ENCODE measurements around the gene WDR5.

WDR5 gene

DNA sequence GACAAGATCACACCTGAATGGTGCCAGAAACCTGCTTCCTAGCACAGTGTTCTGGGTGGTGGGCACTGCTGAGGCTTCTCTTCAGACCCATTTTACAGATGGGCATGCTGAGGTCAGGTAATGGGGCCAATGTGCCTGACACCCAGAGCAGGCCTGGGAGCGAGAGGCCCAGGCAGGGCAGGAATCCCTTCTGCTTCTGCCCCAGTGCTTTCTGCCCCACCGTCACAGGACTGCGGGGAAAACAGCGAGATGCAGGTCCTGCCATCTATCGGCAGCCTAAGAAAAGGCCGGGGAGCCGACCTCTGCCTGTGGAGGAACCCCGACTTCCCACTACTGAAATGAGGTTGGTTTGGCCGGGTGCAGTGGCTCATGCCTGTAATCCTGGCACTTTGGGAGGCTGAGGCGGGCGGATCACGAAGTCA lies 51.2 kb downstream of the WDR5 start:
- H3K27ac ChIP-seq (ENCODE audit: extremely low read depth, low read depth, low read length) = no peak overlapping the region
- H3K36me3 ChIP-seq (ENCODE audit: control insufficient read depth in 2 of 2, insufficient read depth in 1 of 2, low read length in 2 of 2) = no peaks in the 10 kb centered on the region
- TF ChIP-seq ZNF707 (tag by site-specific recombination; IDR thresholded peaks at IDR 0.05) = no peak
- no peak for TF ChIP-seq ZNF146 (tag by site-specific recombination; IDR thresholded peaks at IDR 0.05)
- no peak for TF ChIP-seq ZNF157 (tag by site-specific recombination; IDR thresholded peaks at IDR 0.05)
- no peak for TF ChIP-seq ZNF513 (tag by site-specific recombination; IDR thresholded peaks at IDR 0.05)
- no peak for TF ChIP-seq IKZF3 (tag by site-specific recombination; IDR thresholded peaks at IDR 0.05)
- TF ChIP-seq ZNF112 (tag by site-specific recombination; IDR thresholded peaks at IDR 0.05) = no peak
- no peak for TF ChIP-seq KLF10 (tag by site-specific recombination; IDR thresholded peaks at IDR 0.05)
- no peak for TF ChIP-seq ZNF221 (tag by site-specific recombination; IDR thresholded peaks at IDR 0.05; ENCODE audit: borderline replicate concordance)
- no peak for TF ChIP-seq ZNF274 (IDR thresholded peaks at IDR 0.05; ENCODE audit: low read length)
- no peak for TF ChIP-seq ZNF274 (tag by site-specific recombination; IDR thresholded peaks at IDR 0.05; ENCODE audit: borderline replicate concordance)
- no peak for TF ChIP-seq ZNF629 (tag by site-specific recombination; IDR thresholded peaks at IDR 0.05)
- no peak for TF ChIP-seq REPIN1 (tag by site-specific recombination; IDR thresholded peaks at IDR 0.05; ENCODE audit: low read depth)
- H3K4me1 ChIP-seq (ENCODE audit: control insufficient read depth, insufficient read depth, low read length) = no peaks in the 10 kb centered on the region
- no peak overlapping the region for H3K4me3 ChIP-seq (ENCODE audit: low read depth, low read length)
- no peaks in the 10 kb centered on the region for H3K9me3 ChIP-seq (ENCODE audit: control insufficient read depth, insufficient read depth, low read depth, low read length)
- CTCF ChIA-PET = interaction anchor here (0.8 to 1.7 kb wide), 2 partner anchors 12 to 262 kb away, joined by 3 to 6 read pairs; no protein-coding TSS in a partner anchor
- POLR2A ChIA-PET = no interaction called here

- Histone ChIP-seq H3K36me3 (ENCODE audit: control insufficient read depth in 2 of 2, insufficient read depth in 1 of 2, low read length in 2 of 2) (no peaks in the 10 kb centered on the region), H3K27ac (ENCODE audit: extremely low read depth, low read depth, low read length) (no peak overlapping the region), H3K4me3 (ENCODE audit: low read depth, low read length) (no peak overlapping the region), H3K4me1 (ENCODE audit: control insufficient read depth, insufficient read depth, low read length) (no peaks in the 10 kb centered on the region), H3K9me3 (ENCODE audit: control insufficient read depth, insufficient read depth, low read depth, low read length) (no peaks in the 10 kb centered on the region)
- CTCF ChIA-PET = interaction anchor here (0.6 to 0.7 kb wide), 2 partner anchors 255 to 1266 kb away, joined by 3 to 5 read pairs; no protein-coding TSS in a partner anchor
- POLR2A ChIA-PET = no interaction called here
- TF ChIP-seq ZNF768 (tag by site-specific recombination; IDR thresholded peaks at IDR 0.05) (no peak), ZBTB49 (tag by site-specific recombination; IDR thresholded peaks at IDR 0.05; ENCODE audit: low read depth) (no peak), CTCF (tag by site-specific recombination; IDR thresholded peaks at IDR 0.05) (no peak), REPIN1 (tag by site-specific recombination; IDR thresholded peaks at IDR 0.05; ENCODE audit: low read depth) (no peak), MZF1 (tag by site-specific recombination; IDR thresholded peaks at IDR 0.05; ENCODE audit: borderline replicate concordance) (no peak), ZNF76 (tag by site-specific recombination; IDR thresholded peaks at IDR 0.05; ENCODE audit: borderline replicate concordance, low read depth) (no peak), ZBTB8A (tag by site-specific recombination; IDR thresholded peaks at IDR 0.05) (no peak)
- TF ChIP-seq, protein P1, sequence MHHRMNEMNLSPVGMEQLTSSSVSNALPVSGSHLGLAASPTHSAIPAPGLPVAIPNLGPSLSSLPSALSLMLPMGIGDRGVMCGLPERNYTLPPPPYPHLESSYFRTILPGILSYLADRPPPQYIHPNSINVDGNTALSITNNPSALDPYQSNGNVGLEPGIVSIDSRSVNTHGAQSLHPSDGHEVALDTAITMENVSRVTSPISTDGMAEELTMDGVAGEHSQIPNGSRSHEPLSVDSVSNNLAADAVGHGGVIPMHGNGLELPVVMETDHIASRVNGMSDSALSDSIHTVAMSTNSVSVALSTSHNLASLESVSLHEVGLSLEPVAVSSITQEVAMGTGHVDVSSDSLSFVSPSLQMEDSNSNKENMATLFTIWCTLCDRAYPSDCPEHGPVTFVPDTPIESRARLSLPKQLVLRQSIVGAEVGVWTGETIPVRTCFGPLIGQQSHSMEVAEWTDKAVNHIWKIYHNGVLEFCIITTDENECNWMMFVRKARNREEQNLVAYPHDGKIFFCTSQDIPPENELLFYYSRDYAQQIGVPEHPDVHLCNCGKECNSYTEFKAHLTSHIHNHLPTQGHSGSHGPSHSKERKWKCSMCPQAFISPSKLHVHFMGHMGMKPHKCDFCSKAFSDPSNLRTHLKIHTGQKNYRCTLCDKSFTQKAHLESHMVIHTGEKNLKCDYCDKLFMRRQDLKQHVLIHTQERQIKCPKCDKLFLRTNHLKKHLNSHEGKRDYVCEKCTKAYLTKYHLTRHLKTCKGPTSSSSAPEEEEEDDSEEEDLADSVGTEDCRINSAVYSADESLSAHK (tag by site-specific recombination; IDR thresholded peaks at IDR 0.05) = no peak
- TF ChIP-seq, protein P2, sequence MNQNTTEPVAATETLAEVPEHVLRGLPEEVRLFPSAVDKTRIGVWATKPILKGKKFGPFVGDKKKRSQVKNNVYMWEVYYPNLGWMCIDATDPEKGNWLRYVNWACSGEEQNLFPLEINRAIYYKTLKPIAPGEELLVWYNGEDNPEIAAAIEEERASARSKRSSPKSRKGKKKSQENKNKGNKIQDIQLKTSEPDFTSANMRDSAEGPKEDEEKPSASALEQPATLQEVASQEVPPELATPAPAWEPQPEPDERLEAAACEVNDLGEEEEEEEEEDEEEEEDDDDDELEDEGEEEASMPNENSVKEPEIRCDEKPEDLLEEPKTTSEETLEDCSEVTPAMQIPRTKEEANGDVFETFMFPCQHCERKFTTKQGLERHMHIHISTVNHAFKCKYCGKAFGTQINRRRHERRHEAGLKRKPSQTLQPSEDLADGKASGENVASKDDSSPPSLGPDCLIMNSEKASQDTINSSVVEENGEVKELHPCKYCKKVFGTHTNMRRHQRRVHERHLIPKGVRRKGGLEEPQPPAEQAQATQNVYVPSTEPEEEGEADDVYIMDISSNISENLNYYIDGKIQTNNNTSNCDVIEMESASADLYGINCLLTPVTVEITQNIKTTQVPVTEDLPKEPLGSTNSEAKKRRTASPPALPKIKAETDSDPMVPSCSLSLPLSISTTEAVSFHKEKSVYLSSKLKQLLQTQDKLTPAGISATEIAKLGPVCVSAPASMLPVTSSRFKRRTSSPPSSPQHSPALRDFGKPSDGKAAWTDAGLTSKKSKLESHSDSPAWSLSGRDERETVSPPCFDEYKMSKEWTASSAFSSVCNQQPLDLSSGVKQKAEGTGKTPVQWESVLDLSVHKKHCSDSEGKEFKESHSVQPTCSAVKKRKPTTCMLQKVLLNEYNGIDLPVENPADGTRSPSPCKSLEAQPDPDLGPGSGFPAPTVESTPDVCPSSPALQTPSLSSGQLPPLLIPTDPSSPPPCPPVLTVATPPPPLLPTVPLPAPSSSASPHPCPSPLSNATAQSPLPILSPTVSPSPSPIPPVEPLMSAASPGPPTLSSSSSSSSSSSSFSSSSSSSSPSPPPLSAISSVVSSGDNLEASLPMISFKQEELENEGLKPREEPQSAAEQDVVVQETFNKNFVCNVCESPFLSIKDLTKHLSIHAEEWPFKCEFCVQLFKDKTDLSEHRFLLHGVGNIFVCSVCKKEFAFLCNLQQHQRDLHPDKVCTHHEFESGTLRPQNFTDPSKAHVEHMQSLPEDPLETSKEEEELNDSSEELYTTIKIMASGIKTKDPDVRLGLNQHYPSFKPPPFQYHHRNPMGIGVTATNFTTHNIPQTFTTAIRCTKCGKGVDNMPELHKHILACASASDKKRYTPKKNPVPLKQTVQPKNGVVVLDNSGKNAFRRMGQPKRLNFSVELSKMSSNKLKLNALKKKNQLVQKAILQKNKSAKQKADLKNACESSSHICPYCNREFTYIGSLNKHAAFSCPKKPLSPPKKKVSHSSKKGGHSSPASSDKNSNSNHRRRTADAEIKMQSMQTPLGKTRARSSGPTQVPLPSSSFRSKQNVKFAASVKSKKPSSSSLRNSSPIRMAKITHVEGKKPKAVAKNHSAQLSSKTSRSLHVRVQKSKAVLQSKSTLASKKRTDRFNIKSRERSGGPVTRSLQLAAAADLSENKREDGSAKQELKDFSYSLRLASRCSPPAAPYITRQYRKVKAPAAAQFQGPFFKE (tag by site-specific recombination; IDR thresholded peaks at IDR 0.05; ENCODE audit: borderline replicate concordance) = no peak
These were observed 52.1 kb downstream of the WDR5 start for GRCh38 chr9:134187891-134188385.
